Thyroid gland (tissue), 4 donors: ENCODE measurements around the gene NFKBIB. TPM values are rescaled to one million over a fixed set of nuclear protein-coding genes. Genes with fewer than 3 reads are reported as not detected.

Source experiments
- DNase-seq, 2 donors: peaks; one replicate each; pipeline ENCODE4 v3.0.0-alpha.2; 2019
- H3K27ac ChIP-seq, 3 donors: fragments of 200-600 bp; sonication (generic); 1 replicate in 2 of 3; 2 replicates in 1 of 3; pipeline ENCODE4 v1.5.1; 2016 to 2019; ENCODE audit warnings: mild to moderate bottlenecking in 1 of 3, moderate library complexity in 1 of 3
- H3K27me3 ChIP-seq: fragments of 200-600 bp; sonication (generic); one replicate; pipeline ENCODE4 v1.5.1; 2019
- H3K36me3 ChIP-seq, 2 donors: fragments of 200-600 bp; sonication (generic); one replicate each; pipeline ENCODE4 v1.5.1; 2016 to 2019
- H3K4me1 ChIP-seq, 2 donors: fragments of 200-600 bp; sonication (generic); one replicate each; pipeline ENCODE4 v1.5.1; 2017 to 2019
- H3K4me3 ChIP-seq, 3 donors: fragments of 200-600 bp; sonication (generic); replicated peaks in 1 of 3; 1 replicate in 2 of 3; 2 replicates in 1 of 3; pipeline ENCODE4 v1.5.1; 2016; ENCODE audit warnings: mild to moderate bottlenecking in 1 of 3
- H3K9me3 ChIP-seq: fragments of 200-600 bp; sonication (generic); one replicate; pipeline ENCODE4 v1.5.1; 2017
- POLR2A ChIP-seq, 2 donors: fragments of 450-650 bp; IDR thresholded peaks; one replicate each; pipeline ENCODE4 v1.6.1; 2017; ENCODE audit warnings: antibody characterized with exemption in 2 of 2, mild to moderate bottlenecking in 2 of 2, moderate library complexity in 1 of 2
- WGBS, 2 donors: methylation state at CpG; one replicate each; pipeline ENCODE4 v1.1.5; 2017; 5-methylcytosine and 5-hydroxymethylcytosine counted together
- intact Hi-C: fragments of 100-400 bp; cut with DNase I; formaldehyde crosslinking; loops from one replicate; pipeline ENCODE4 v1.15.1; 2023
- total RNA-seq, 4 donors: library from RNA; depleted of rRNA; stranded (reverse); fragments of >200 nt; gene quantifications; one replicate each; pipeline ENCODE4 v1.2.3, GENCODE V29; 2016
- TF ChIP-seq, protein P1 (sequence below), 6 experiments: fragments of 200-600 bp in 3 of 6; fragments of 450-650 bp in 3 of 6; sonication (generic) in 3 of 6; IDR thresholded peaks; one replicate each; pipeline ENCODE4 v1.5.1; 2016 to 2019; ENCODE audit warnings: antibody characterized with exemption in 6 of 6, mild to moderate bottlenecking in 2 of 6, inconsistent platforms in 1 of 6, moderate library complexity in 1 of 6

NFKBIB gene
- total RNA-seq, 4 donors from 2014 or later: 18.6 to 23.7 (median 21.2) TPM

DNA sequence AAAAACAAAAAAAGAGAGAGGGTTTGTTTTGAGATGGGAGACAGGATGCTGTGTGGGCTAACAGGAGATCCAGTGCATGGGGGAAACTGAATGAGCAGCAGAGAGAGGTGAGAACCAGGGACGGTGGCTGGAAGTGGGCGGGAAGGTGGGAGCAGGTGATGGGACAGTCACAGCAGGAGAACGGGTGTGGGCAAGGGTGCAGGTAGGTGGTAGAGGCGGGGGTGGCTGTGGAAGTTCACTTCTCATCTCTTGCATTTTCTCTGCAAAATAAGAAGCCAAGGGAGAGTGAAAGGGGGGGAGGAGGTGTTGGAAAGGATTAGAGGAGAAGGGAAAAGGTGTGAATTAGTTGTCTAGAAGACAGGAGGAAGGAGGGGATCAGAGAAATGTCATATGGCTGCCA is 53.9 kb downstream of the NFKBIB start:
- Histone ChIP-seq H3K4me3 (no peak overlapping the region), H3K4me1 (peaks cover 7 to 8% of the 10 kb centered on the region in 2 donors), H3K27ac (no peak overlapping the region), H3K36me3 (no peaks in the 10 kb centered on the region), H3K9me3 (no peaks in the 10 kb centered on the region), H3K27me3 (peaks cover 3% of the 10 kb centered on the region)
- WGBS, 2 donors: 68 to 74% methylated on average over 4 of the region's 4 CpGs
- TF ChIP-seq, protein P1, sequence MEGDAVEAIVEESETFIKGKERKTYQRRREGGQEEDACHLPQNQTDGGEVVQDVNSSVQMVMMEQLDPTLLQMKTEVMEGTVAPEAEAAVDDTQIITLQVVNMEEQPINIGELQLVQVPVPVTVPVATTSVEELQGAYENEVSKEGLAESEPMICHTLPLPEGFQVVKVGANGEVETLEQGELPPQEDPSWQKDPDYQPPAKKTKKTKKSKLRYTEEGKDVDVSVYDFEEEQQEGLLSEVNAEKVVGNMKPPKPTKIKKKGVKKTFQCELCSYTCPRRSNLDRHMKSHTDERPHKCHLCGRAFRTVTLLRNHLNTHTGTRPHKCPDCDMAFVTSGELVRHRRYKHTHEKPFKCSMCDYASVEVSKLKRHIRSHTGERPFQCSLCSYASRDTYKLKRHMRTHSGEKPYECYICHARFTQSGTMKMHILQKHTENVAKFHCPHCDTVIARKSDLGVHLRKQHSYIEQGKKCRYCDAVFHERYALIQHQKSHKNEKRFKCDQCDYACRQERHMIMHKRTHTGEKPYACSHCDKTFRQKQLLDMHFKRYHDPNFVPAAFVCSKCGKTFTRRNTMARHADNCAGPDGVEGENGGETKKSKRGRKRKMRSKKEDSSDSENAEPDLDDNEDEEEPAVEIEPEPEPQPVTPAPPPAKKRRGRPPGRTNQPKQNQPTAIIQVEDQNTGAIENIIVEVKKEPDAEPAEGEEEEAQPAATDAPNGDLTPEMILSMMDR (IDR thresholded peaks at IDR 0.05): no peak
- TF ChIP-seq POLR2A (IDR thresholded peaks at IDR 0.05): no peak
- intact Hi-C loops: no loop called here
- no peak for DNase-seq

DNA sequence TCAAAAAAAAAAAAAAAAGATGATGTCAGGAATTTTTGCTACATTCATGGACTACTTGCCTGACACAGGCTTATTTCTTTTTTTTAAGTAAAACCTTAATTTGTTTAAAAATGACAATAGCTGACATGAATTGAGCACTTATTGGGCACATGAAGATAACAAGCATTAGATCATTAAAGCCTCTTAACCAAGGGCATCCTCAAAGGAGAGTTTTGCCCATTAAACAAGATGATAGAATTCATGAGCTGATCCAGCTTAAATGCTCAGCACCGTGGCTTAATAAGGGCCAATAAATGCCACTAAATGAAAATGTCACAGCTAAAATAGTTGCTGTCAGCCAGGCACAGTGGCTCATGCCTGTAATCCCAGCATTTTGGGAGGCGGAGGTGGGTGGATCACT is 56.5 kb downstream of the NFKBIB start:
- no peak overlapping the region for H3K27ac ChIP-seq
- no peak overlapping the region for H3K4me3 ChIP-seq
- H3K27me3 ChIP-seq: no peaks in the 10 kb centered on the region
- WGBS, 2 donors: 89 to 92% methylated on average over 2 of the region's 2 CpGs
- no peaks in the 10 kb centered on the region for H3K4me1 ChIP-seq
- no peak for DNase-seq
- no peaks in the 10 kb centered on the region for H3K9me3 ChIP-seq
- TF ChIP-seq, protein P1 (IDR thresholded peaks at IDR 0.05): no peak
- no peak for TF ChIP-seq POLR2A (IDR thresholded peaks at IDR 0.05)
- intact Hi-C loops: no loop called here
- no peaks in the 10 kb centered on the region for H3K36me3 ChIP-seq

DNA sequence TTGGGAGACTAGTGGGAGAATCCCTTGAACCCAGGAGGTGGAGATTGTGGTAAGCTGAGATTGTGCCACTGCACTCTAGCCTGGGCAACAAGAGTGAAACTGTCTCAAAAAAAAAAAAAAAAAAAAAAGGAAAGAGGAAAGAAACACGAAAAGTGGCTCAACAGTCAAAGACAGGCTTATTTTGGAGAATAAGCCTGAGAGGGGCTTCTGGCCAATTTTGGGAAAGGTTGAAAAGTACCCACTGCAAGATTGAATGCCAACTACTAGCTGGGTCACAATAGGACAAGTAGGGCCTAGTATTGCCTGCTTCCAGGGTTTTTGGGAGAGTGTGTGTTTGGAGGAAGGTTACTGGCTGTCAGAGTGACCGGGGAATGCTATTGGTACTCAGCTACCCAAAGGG is 58.5 kb downstream of the NFKBIB start:
- no peak for DNase-seq
- WGBS, 2 donors: 93 to 97% methylated on average over 2 of the region's 2 CpGs
- no peaks in the 10 kb centered on the region for H3K27me3 ChIP-seq
- TF ChIP-seq, protein P1 (IDR thresholded peaks at IDR 0.05): no peak
- no peak for TF ChIP-seq POLR2A (IDR thresholded peaks at IDR 0.05)
- no peak overlapping the region for H3K4me3 ChIP-seq
- no peaks in the 10 kb centered on the region for H3K36me3 ChIP-seq
- H3K9me3 ChIP-seq: no peaks in the 10 kb centered on the region
- H3K4me1 ChIP-seq: peaks cover 0 to 6% of the 10 kb centered on the region in 2 donors
- intact Hi-C loops: no loop called here
- no peak overlapping the region for H3K27ac ChIP-seq

Other genes with a start within 250 kb of the NFKBIB start
- gene CAPN12, start 155.5 kb upstream of the NFKBIB start, total RNA-seq: 1 to 10 TPM in 2 of 4 donors, not detected in 2; 1.6 to 2.0 TPM
- gene LGALS7, start 126.5 kb upstream of the NFKBIB start, total RNA-seq: not detected
- not detected for gene LGALS7B, start 110.8 kb upstream of the NFKBIB start, total RNA-seq
- 1 to 10 TPM in 2 of 4 donors, not detected in 2; 1.6 TPM for gene LGALS4, start 87.0 kb upstream of the NFKBIB start, total RNA-seq
- gene ECH1, start 68.2 kb upstream of the NFKBIB start, total RNA-seq: 100 to 1,000 TPM in 3 of 4 donors, 10 to 100 TPM in 1; 89.3 to 131 (median 130) TPM
- 100 to 1,000 TPM; 181 to 247 (median 232) TPM for gene HNRNPL, start 50.0 kb upstream of the NFKBIB start, total RNA-seq
- 10 to 100 TPM in 3 of 4 donors, 1 to 10 TPM in 1; 6.4 to 18.7 (median 13.5) TPM for gene RINL, start 21.7 kb upstream of the NFKBIB start, total RNA-seq
- 100 to 1,000 TPM in 1 of 4 donors, 10 to 100 TPM in 3; 69.6 to 107 (median 90.7) TPM for gene SIRT2, start 351 bp upstream of the NFKBIB start, total RNA-seq
- gene CCER2, start 12.2 kb downstream of the NFKBIB start, total RNA-seq: 1 to 10 TPM in 2 of 4 donors, not detected in 2; 1.2 to 1.9 TPM
- gene SARS2, start 30.8 kb downstream of the NFKBIB start, total RNA-seq: 10 to 100 TPM; 26.6 to 52.0 (median 37.8) TPM
- 10 to 100 TPM; 17.7 to 33.6 (median 22.1) TPM for gene MRPS12, start 31.0 kb downstream of the NFKBIB start, total RNA-seq
- 10 to 100 TPM in 1 of 4 donors, 1 to 10 TPM in 3; 4.3 to 18.0 (median 8.1) TPM for gene FBXO17, start 75.8 kb downstream of the NFKBIB start, total RNA-seq
- 1 to 10 TPM in 3 of 4 donors, under 1 TPM in 1; 0.24 to 5.0 (median 3.0) TPM for gene FBXO27, start 132.6 kb downstream of the NFKBIB start, total RNA-seq
- under 1 TPM in 1 of 4 donors, not detected in 3; 0.22 TPM for gene ACP7, start 184.4 kb downstream of the NFKBIB start, total RNA-seq
- gene PAK4, start 225.8 kb downstream of the NFKBIB start, total RNA-seq: 10 to 100 TPM; 12.4 to 24.9 (median 23.2) TPM